Panc1 (cell line): ENCODE data around the gene ATP5IF1. TPM values are rescaled to one million over a fixed set of nuclear protein-coding genes. Genes with fewer than 3 reads are reported as not detected.

Experiments
- ATAC-seq: fragments of 200-7000 bp; cut with Tn5 transposase; 2 replicates; pipeline ENCODE4 v1.9.1; 2020; ENCODE audit warnings: mild to moderate bottlenecking, moderate library complexity
- BruUV-seq: library from RNA; stranded (reverse); fragments of 400-500 nt; replicated peaks from 2 replicates; lab custom pipeline; 2021; lab: Mats Ljungman, UMichigan
- CTCF ChIA-PET: fragments of 300-600 bp; sonication (Branson Sonifier 250); formaldehyde crosslinking; loops from one replicate; lab custom pipeline; 2022; ENCODE audit warnings: antibody characterized with exemption; lab: Charles Lee
- POLR2A ChIA-PET: fragments of 300-600 bp; sonication (Branson Sonifier 250); formaldehyde crosslinking; loops from one replicate; lab custom pipeline; 2022; ENCODE audit warnings: antibody characterized with exemption; lab: Charles Lee
- DNase-seq: peaks from one replicate; pipeline ENCODE4 v3.0.0-alpha.2; 2010; ENCODE audit warnings: low read depth, low spot score
- H3K27ac ChIP-seq: 2 replicates; pipeline ENCODE4 v1.5.1; 2011; ENCODE audit warnings: mild to moderate bottlenecking, low read length, inconsistent platforms
- H3K27me3 ChIP-seq: fragments of 200-500 bp; sonication (Bioruptor generic); 2 replicates; pipeline ENCODE4 v1.6.0; 2014; ENCODE audit warnings: low read length, inconsistent platforms; ENCODE audit not compliant: control insufficient read depth, insufficient read depth
- H3K36me3 ChIP-seq: fragments of 200-500 bp; sonication (Bioruptor generic); 2 replicates; pipeline ENCODE4 v1.5.1; 2014; ENCODE audit warnings: inconsistent platforms, mild to moderate bottlenecking, low read length, moderate library complexity; ENCODE audit not compliant: control insufficient read depth, insufficient read depth
- H3K4me1 ChIP-seq: 2 replicates; pipeline ENCODE4 v1.5.1; 2011; ENCODE audit warnings: inconsistent platforms, mild to moderate bottlenecking, low read length, moderate library complexity; ENCODE audit not compliant: control insufficient read depth, insufficient read depth
- H3K4me3 ChIP-seq, 2 experiments: 2 replicates each; pipeline ENCODE4 v1.5.1; 2011 to 2012; ENCODE audit warnings: low read depth in 2 of 2, low read length in 2 of 2, mild to moderate bottlenecking in 2 of 2, inconsistent platforms in 1 of 2, moderate library complexity in 1 of 2
- H3K9me3 ChIP-seq: fragments of 200-500 bp; sonication (Bioruptor generic); 2 replicates; pipeline ENCODE4 v1.5.1; 2014; ENCODE audit warnings: low read depth, mild to moderate bottlenecking, inconsistent platforms, low read length, moderate library complexity; ENCODE audit not compliant: control insufficient read depth, insufficient read depth
- POLR2AphosphoS5 ChIP-seq: IDR thresholded peaks from 2 replicates; pipeline ENCODE4 v1.6.1; 2012; ENCODE audit warnings: mild to moderate bottlenecking, low read depth, low read length, moderate library complexity
- SIN3A ChIP-seq: IDR thresholded peaks from 2 replicates; pipeline ENCODE4 v1.6.1; 2012; ENCODE audit warnings: low read depth, mild to moderate bottlenecking, low read length, moderate library complexity, borderline replicate concordance; ENCODE audit not compliant: insufficient read depth
- TCF7L2 ChIP-seq: IDR thresholded peaks from 2 replicates; pipeline ENCODE4 v1.6.1; 2011; ENCODE audit warnings: mild to moderate bottlenecking, low read depth, low read length, inconsistent platforms
- in situ Hi-C: cut with HindIII; loops from 2 replicates; pipeline ENCODE4 v1.10.0; 2016; ENCODE audit warnings: low sequenced_read_pairs, low pct_unique_long_range_greater_than_20kb
- intact Hi-C: fragments of 100-400 bp; cut with micrococcal nuclease; formaldehyde crosslinking; loops from one replicate; pipeline ENCODE4 v1.10.0; 2022; ENCODE audit not compliant: unreplicated experiment
- total RNA-seq: library from RNA; stranded (reverse); gene quantifications from one replicate; pipeline ENCODE4 v1.2.1, GENCODE V29; 2021; ENCODE audit not compliant: unreplicated experiment
- TF ChIP-seq, protein P1 (sequence below): fragments of 450-650 bp; IDR thresholded peaks from 2 replicates; pipeline ENCODE4 v1.5.1; 2017; ENCODE audit warnings: mild to moderate bottlenecking
- TF ChIP-seq, protein P2 (sequence below), 2 experiments: IDR thresholded peaks; 2 replicates each; pipeline ENCODE4 v1.6.1; 2011 to 2012; ENCODE audit warnings: low read depth in 2 of 2, control low read depth in 1 of 2, low read length in 1 of 2, mild to moderate bottlenecking in 1 of 2, moderate library complexity in 1 of 2; ENCODE audit not compliant: insufficient read depth in 1 of 2

The ATP5IF1 gene
- total RNA-seq, 1 experiment from 2014 or later: 94.5 TPM

DNA sequence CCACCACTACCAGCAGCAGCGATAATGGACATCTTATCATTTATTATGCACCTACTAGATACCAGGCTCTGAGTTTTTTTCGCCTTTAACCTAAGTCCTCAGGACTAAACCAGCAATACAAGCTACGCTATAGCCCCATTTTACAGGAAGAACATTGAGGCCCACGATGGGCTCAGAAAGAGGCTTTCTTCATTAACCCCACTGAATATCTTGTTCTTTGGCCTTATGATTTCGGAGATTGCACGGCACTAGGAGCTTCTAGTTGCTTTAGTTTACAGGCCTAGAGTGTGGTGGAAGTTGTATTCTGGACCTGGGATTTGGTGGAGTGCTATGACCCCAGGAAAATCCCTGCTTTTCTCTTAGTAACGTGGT lies 24.9 kb downstream of the ATP5IF1 start:
- Histone ChIP-seq H3K36me3 (no peaks in the 10 kb centered on the region), H3K9me3 (no peaks in the 10 kb centered on the region), H3K4me1 (peaks cover 36% of the 10 kb centered on the region), H3K4me3 (peak overlapping the region; percentile 80 to 98), H3K27ac (peak overlapping the region; percentile 71), H3K27me3 (no peaks in the 10 kb centered on the region)
- BruUV-seq: no TSS peak
- in situ Hi-C loops: no loop called here
- CTCF ChIA-PET: interaction anchor here (0.6 to 1.9 kb wide), 2 partner anchors 99 to 104 kb away, joined by 5 to 6 read pairs; no protein-coding TSS in a partner anchor
- intact Hi-C loops: loop anchor here (10.0 kb wide), 1 partner anchor 64 kb away; the partner anchor contains the start of gene MED18
- TF ChIP-seq, protein P1, sequence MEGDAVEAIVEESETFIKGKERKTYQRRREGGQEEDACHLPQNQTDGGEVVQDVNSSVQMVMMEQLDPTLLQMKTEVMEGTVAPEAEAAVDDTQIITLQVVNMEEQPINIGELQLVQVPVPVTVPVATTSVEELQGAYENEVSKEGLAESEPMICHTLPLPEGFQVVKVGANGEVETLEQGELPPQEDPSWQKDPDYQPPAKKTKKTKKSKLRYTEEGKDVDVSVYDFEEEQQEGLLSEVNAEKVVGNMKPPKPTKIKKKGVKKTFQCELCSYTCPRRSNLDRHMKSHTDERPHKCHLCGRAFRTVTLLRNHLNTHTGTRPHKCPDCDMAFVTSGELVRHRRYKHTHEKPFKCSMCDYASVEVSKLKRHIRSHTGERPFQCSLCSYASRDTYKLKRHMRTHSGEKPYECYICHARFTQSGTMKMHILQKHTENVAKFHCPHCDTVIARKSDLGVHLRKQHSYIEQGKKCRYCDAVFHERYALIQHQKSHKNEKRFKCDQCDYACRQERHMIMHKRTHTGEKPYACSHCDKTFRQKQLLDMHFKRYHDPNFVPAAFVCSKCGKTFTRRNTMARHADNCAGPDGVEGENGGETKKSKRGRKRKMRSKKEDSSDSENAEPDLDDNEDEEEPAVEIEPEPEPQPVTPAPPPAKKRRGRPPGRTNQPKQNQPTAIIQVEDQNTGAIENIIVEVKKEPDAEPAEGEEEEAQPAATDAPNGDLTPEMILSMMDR: no peak
- TF ChIP-seq, protein P2, sequence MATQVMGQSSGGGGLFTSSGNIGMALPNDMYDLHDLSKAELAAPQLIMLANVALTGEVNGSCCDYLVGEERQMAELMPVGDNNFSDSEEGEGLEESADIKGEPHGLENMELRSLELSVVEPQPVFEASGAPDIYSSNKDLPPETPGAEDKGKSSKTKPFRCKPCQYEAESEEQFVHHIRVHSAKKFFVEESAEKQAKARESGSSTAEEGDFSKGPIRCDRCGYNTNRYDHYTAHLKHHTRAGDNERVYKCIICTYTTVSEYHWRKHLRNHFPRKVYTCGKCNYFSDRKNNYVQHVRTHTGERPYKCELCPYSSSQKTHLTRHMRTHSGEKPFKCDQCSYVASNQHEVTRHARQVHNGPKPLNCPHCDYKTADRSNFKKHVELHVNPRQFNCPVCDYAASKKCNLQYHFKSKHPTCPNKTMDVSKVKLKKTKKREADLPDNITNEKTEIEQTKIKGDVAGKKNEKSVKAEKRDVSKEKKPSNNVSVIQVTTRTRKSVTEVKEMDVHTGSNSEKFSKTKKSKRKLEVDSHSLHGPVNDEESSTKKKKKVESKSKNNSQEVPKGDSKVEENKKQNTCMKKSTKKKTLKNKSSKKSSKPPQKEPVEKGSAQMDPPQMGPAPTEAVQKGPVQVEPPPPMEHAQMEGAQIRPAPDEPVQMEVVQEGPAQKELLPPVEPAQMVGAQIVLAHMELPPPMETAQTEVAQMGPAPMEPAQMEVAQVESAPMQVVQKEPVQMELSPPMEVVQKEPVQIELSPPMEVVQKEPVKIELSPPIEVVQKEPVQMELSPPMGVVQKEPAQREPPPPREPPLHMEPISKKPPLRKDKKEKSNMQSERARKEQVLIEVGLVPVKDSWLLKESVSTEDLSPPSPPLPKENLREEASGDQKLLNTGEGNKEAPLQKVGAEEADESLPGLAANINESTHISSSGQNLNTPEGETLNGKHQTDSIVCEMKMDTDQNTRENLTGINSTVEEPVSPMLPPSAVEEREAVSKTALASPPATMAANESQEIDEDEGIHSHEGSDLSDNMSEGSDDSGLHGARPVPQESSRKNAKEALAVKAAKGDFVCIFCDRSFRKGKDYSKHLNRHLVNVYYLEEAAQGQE (IDR thresholded peaks at IDR 0.05; ENCODE audit: insufficient read depth in 1 of 2, low read depth in 2 of 2, low read length in 1 of 2): no peak
- no peak for TF ChIP-seq SIN3A
- no peak for TF ChIP-seq TCF7L2
- no peak for TF ChIP-seq POLR2AphosphoS5
- POLR2A ChIA-PET: interaction anchor here (0.8 kb wide), 1 partner anchor 45 kb away, joined by 6 read pairs; no protein-coding TSS in a partner anchor
- ATAC-seq (no peak), DNase-seq (no peak)

DNA sequence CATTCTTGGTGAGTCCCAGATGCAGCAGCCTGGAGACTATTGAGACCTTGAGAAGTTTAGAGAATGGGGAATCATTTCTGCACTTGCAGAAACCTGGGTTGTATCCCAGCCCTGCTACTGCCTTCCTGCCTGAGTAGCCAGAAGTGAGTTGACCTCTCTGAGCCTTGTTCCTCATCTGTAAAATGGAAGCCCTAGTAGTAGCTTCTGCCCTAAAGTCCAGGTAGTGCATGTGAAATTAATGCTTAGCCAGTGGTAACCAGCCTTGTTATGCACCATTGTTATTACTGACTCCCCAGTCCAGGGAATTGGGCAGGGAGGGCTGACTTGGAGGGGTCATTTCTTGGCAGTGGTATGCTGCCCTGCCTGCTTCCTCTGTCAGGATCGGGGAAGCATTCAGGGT lies 29.0 kb downstream of the ATP5IF1 start:
- ChIA-PET POLR2A (no interaction called here), CTCF (no interaction called here)
- DNase-seq (no peak), ATAC-seq (no peak)
- H3K27me3 ChIP-seq: no peaks in the 10 kb centered on the region
- intact Hi-C loops: loop anchor here (10.0 kb wide), 1 partner anchor 60 kb away; the partner anchor contains the start of gene MED18
- no peak overlapping the region for H3K4me3 ChIP-seq
- TF ChIP-seq, protein P1: no peak
- TF ChIP-seq POLR2AphosphoS5 (no peak), SIN3A (no peak), TCF7L2 (no peak)
- TF ChIP-seq, protein P2 (IDR thresholded peaks at IDR 0.05; ENCODE audit: insufficient read depth in 1 of 2, low read depth in 2 of 2, low read length in 1 of 2): no peak
- H3K27ac ChIP-seq: no peak overlapping the region
- BruUV-seq: no TSS peak
- H3K9me3 ChIP-seq: no peaks in the 10 kb centered on the region
- in situ Hi-C loops: no loop called here
- H3K4me1 ChIP-seq: peaks cover 27% of the 10 kb centered on the region
- H3K36me3 ChIP-seq: no peaks in the 10 kb centered on the region
